Right lobe of liver (tissue), 4 donors: Measurements from ENCODE around the gene FRY.

Experiments used
- POLR2A ChIP-seq: fragments of 450-650 bp; IDR thresholded peaks from one replicate; pipeline ENCODE4 v1.6.1; 2017; ENCODE audit warnings: antibody characterized with exemption, mild to moderate bottlenecking
- TF ChIP-seq, protein P1 (sequence below), 4 donors: fragments of 200-600 bp in 3 of 4; fragments of 450-650 bp in 1 of 4; IDR thresholded peaks; one replicate each; pipeline versions ENCODE4 v1.5.1 to v1.8.0; 2016 to 2022; ENCODE audit warnings: antibody characterized with exemption in 4 of 4, mild to moderate bottlenecking in 2 of 4
- donor health status: DM: no; HTN: no; CAD: no.
- donor health status: DM: no; HTN: no; CAD: no.
- donor health status: DM: no; HTN: yes; CAD: no.

DNA sequence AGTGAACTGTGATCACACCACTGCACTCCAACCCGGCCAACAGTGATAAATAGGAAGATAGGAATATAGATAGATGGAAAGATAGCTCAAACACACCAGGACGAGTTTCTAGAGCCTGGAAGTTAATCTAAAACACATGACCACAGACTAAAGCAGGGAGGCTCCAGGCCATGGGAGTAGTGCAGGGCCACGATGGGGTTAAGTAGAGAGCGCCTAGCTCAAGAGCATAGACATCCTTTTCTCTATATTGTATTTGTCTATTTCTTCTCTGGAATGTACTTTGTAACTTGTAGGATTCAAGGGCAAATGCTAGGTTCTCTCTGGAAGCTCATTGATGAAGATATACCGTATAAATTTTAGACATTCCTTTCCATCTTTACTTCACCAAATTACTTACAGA, 214.0 kb downstream of the FRY start:
- TF ChIP-seq, protein P1, sequence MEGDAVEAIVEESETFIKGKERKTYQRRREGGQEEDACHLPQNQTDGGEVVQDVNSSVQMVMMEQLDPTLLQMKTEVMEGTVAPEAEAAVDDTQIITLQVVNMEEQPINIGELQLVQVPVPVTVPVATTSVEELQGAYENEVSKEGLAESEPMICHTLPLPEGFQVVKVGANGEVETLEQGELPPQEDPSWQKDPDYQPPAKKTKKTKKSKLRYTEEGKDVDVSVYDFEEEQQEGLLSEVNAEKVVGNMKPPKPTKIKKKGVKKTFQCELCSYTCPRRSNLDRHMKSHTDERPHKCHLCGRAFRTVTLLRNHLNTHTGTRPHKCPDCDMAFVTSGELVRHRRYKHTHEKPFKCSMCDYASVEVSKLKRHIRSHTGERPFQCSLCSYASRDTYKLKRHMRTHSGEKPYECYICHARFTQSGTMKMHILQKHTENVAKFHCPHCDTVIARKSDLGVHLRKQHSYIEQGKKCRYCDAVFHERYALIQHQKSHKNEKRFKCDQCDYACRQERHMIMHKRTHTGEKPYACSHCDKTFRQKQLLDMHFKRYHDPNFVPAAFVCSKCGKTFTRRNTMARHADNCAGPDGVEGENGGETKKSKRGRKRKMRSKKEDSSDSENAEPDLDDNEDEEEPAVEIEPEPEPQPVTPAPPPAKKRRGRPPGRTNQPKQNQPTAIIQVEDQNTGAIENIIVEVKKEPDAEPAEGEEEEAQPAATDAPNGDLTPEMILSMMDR (IDR thresholded peaks at IDR 0.05): no peak
- no peak for TF ChIP-seq POLR2A
